Stimulated activated CD8-positive, alpha-beta memory T cell treated with anti-CD3 and anti-CD28 coated beads, Interleukin-7, amount 100 ng/mL, for 48 hours (primary cell): ENCODE results near the gene RIMS3.

ENCODE experiments used
- DNase-seq, 2 donors: peaks; one replicate each; pipeline ENCODE4 v3.0.0-alpha.2; 2020; ENCODE audit warnings: low read depth in 1 of 2; ENCODE audit errors: extremely low read depth in 1 of 2

RIMS3 gene

GRCh38 chr1:40691538-40692428 is 26.3 kb upstream of the RIMS3 start, which contains the start of gene NFYC:
Gene NFYC (plus strand): TSS chr1:40691704. CDS start chr1:40738844, 47,140 bp downstream.
- DNase-seq = peak; percentile 89 to 96

DNA sequence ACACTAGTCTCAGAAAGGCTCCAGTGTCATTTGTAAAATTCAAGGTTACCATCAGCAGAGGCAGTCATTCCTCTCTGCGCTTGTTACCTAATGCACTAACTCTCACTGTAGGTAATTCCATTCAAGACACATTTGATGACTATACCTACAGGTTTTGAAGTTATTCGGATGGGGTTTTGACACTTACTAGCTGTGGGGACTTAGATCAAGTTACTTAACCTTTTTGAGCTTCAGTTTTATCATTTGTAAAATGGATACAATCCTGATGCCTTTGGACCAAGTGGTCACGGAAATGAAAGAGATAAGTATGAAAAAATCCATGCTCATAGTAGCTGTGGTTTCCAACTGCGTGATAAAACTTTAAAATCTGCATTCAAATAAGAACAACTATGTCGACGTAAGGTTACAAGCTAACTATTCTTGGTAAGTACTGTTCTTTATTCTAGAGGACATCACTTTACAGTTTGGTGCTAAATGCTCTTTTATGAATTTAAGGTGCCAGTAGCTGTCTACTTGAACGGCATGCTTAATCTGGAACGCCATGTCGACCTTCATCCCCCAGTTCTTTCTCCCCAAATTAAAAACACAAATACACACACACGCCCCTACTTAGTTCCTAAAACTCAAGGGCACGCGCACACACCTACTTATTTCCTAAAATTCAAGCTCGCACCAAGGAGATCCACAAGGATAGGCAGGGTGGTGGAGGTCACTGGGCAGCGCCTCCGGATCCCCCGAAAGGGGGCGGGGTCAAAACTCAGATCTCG is 25.5 kb upstream of the RIMS3 start:
- DNase-seq = no peak

GRCh38 chr1:40689737-40690136 is 24.3 kb upstream of the RIMS3 start:
- no peak for DNase-seq

DNA sequence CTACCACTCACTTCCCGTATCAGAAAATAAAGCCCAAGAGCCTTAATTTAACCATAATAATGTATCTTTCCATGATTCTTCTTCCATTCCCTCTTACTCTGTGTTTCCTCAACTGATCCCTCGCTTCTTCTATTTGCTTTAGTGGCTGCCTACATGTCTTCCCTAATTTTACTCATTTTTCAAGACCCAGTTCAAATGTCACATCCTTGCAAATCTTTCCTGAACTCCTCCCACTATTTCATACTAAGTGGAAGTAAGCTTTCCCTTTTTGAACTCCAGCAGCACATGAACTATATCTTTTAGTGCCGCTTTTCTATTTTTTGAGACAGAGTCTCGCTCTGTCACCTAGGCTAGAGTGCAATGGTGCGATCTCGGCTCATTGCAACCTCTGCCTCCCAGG is 22.2 kb upstream of the RIMS3 start:
- DNase-seq = no peak

DNA sequence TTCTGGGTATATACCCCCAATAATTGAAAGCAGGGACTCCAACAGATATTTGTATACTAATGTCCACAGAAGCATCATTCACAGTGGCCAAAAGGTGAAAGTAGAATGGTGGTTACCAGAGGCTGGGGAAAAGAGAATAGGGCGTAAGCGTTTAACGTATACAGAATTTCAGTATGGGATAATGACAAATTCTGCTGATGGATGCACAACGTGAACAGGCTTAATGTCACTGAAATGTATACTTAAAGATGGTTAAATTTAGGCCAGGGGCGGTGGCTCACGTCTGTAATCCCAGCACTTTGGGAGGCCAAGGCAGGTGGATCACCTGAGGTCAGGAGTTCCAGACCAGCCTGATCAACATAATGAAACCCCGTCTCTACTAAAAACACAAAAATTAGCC is 21.6 kb upstream of the RIMS3 start:
- DNase-seq = no peak

GRCh38 chr1:40684669-40685068 is 19.2 kb upstream of the RIMS3 start:
- no peak for DNase-seq

GRCh38 chr1:40679165-40679953 is 13.9 kb upstream of the RIMS3 start:
- no peak for DNase-seq

- no peak for DNase-seq
These were observed 11.0 kb upstream of the RIMS3 start for GRCh38 chr1:40676501-40676900.

DNA sequence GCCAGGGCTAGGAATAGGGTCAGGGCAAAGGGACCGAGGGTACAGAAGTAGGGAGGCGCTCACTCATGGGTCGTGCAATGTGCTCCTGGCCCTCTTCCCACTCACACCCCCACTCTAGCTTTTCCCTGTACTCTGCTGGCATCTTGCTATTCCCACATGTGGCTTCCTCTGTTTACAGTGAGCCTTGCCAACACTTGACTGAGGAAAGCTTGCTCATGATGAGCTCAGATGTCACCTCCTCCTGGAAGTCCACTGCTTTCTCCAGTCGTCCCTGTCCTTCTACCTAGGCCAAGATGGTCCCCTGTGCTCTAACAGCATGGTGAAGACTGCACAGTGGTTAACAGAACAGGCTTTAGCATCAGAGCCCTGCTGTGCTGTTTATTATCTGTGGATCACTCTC is 8.0 kb upstream of the RIMS3 start:
- no peak for DNase-seq

GRCh38 chr1:40668769-40669525 is 3.5 kb upstream of the RIMS3 start:
- DNase-seq = peak; percentile 61 to 75

DNA sequence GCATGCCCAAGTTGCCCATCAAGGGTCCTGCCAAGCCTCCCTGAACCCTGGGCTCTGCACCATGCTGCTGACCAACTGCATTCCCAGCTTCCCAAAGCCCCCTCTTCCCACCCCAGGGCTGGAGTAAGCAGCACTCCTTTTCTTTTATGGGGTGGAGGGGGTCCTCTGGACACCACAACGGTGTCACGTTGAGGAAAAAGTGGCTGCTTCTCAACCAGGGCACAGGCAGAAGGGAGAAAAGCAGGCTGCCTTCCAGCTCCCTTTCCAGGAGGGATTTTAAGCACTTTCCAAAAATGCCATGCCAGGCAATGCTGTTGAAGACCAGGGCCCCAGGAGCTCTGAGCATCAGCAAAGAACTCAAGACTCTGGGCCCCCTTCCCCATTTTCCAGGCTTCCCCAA is 691 bp downstream of the RIMS3 start:
- no peak for DNase-seq

DNA sequence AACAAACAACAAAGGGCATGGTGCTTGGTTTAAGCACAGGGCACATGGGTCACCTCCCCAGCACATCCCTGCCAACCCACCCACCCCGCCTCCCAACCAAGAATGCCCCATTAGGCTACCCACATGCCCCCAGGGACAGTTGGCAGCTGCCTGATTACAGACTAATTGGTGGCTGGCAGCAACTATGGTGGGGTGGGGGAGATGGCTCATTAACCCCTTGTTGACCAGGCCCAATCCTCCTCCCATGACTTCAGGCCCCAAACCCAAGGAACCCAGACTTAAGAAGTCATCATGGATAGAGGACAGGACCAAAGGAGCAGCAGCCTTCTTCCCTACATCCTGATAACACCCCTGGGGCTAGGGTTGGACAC is 1.3 kb downstream of the RIMS3 start:
- DNase-seq = no peak

DNA sequence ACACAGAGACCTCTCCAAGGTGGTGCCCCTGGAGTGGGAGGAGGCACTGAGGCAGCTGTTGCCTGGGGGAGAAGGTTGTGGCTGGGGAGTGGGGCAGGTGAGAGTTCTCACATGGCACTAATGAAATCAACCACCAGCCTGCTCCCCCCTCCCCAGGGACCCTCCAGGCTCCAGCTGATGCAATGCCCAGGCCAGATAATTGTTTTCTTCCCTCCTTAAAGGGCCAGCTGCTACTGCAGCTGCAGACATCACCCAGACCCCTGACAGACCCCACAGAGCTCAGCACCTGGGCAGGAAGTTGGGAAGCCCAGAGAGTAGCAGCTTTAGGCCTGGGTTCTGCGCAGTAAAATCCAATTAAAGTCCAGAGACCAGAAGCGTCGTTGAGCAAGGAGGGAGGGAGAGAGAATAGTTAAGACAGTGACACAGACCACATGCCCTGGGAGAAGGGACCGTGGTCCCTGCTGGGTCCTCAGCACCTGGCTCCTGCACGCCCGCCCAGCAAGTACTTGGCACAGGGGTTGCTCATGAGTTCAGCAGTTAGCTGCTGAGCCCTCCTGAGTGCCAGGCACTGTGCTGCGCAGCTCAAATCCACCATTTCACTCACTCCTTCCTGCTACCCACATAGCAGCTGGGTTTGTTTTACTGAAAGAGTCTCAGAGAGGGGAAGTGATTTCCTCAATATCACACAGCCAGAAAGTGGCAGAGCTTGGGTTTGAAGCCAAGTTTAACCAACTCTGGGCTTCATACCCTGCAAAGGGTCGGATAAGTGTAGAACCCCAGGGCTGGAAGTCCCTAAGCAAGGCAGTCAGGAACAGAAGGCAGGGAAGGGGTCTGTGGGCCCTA is 1.9 kb downstream of the RIMS3 start:
- no peak for DNase-seq

DNA sequence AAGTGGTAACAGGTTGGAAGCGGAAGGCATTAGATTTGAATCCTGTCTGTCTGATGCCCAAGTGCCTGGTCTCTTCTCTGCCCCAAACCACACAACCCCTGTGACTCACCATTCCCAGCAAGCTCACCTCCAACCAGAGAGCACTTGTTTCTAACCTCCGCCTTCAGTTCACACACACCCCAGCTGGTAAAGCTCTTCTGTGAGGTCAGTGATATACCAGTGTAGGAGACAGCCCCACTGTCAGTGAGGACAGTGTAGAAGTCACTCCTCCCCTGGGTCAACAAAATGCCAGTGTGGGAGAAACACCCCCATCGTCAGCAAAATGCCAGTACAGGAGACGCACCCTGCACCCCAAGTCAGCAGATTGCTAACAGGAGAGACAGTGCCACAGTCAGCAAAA is 2.6 kb downstream of the RIMS3 start:
- DNase-seq = peak; percentile 11 to 34

DNA sequence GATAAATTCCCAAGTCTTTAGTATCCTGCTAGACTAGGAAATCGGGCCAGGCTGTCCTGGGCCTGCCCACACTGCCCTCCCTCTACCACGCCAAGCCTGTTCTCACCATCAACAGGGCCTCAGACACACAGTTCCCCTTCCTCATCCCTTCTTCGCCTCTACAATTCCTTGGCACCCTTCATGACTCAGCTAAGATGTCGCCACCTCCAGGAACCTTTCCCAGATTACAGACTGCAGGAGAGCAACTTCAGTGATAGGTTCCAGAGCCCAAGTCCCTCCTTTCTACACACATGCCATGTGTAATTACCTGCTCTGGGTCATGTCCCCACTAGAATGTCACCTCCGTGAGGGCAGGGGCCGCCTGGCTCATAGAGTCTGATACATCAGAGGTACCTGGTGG is 3.3 kb downstream of the RIMS3 start:
- DNase-seq = no peak

DNA sequence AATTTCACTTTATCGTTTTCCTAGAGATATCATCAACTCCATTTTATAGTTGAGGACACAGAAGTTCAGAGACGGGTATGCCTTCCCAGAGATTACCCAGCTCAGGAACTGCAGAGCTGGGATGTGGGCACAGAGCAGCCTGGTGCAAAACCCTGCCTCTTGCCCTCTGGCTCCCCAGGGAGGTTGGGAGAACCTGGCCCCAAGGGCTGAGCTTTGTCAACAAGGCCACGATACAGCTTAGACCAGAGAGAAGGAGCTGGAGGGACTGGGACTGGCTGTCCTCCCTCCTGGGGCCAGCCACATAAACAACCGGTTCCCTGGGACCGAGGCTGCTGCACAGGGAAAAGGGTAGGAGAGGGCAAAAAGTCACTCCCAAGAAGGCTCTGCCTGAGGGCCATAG is 3.8 kb downstream of the RIMS3 start:
- DNase-seq = no peak

- no peak for DNase-seq
These were observed 5.9 kb downstream of the RIMS3 start for GRCh38 chr1:40659649-40659947.

GRCh38 chr1:40658751-40659648 is 6.5 kb downstream of the RIMS3 start:
- no peak for DNase-seq

- DNase-seq = no peak
These were observed 8.4 kb downstream of the RIMS3 start for GRCh38 chr1:40657046-40657445.
